Fibroblast of lung (primary cell): ENCODE measurements around the gene AGRN.

Experiments used
- EZH2 ChIP-seq: IDR thresholded peaks from 2 replicates; pipeline ENCODE4 v1.5.1; 2012; ENCODE audit warnings: low read length, control low read depth, mild to moderate bottlenecking; ENCODE audit errors: missing control alignments
- TF ChIP-seq, protein P1 (sequence below), 2 donors: IDR thresholded peaks in 1 of 2; conservative IDR thresholded peaks in 1 of 2; 1 replicate in 1 of 2; 2 replicates in 1 of 2; pipeline ENCODE4 v1.5.1; 2011 to 2012; ENCODE audit warnings: low read length in 2 of 2, control low read depth in 1 of 2, inconsistent platforms in 1 of 2, low read depth in 1 of 2, mild to moderate bottlenecking in 1 of 2

GRCh38 chr1:1042835-1043234 lies 22.9 kb downstream of the AGRN start:
- TF ChIP-seq, protein P1, sequence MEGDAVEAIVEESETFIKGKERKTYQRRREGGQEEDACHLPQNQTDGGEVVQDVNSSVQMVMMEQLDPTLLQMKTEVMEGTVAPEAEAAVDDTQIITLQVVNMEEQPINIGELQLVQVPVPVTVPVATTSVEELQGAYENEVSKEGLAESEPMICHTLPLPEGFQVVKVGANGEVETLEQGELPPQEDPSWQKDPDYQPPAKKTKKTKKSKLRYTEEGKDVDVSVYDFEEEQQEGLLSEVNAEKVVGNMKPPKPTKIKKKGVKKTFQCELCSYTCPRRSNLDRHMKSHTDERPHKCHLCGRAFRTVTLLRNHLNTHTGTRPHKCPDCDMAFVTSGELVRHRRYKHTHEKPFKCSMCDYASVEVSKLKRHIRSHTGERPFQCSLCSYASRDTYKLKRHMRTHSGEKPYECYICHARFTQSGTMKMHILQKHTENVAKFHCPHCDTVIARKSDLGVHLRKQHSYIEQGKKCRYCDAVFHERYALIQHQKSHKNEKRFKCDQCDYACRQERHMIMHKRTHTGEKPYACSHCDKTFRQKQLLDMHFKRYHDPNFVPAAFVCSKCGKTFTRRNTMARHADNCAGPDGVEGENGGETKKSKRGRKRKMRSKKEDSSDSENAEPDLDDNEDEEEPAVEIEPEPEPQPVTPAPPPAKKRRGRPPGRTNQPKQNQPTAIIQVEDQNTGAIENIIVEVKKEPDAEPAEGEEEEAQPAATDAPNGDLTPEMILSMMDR (conservative IDR thresholded peaks at IDR 0.05 in 1 of 2, IDR thresholded peaks at IDR 0.05 in 1 of 2; ENCODE audit: low read depth in 1 of 2, low read length in 2 of 2) = no peak
- no peak for TF ChIP-seq EZH2
